Body of pancreas (tissue), 4 donors: ENCODE measurements around the gene BOD1. TPM values are rescaled to one million over a fixed set of nuclear protein-coding genes. Genes with fewer than 3 reads are reported as not detected.

ENCODE experiments used
- ATAC-seq: fragments of 150-250 bp; one replicate; pipeline ENCODE4 v1.9.1; 2016
- DNase-seq, 4 donors: peaks; one replicate each; pipeline ENCODE4 v3.0.0-alpha.2; 2019
- H3K27ac ChIP-seq, 4 donors: fragments of 200-600 bp; sonication (generic); 1 replicate in 3 of 4; 2 replicates in 1 of 4; pipeline versions ENCODE4 v1.5.1 to v1.6.1; 2016 to 2019; ENCODE audit warnings: mild to moderate bottlenecking in 1 of 4, mixed read lengths in 1 of 4, moderate library complexity in 1 of 4
- H3K27me3 ChIP-seq, 2 donors: fragments of 200-600 bp; sonication (generic); one replicate each; pipeline ENCODE4 v1.6.0; 2016; ENCODE audit warnings: mild to moderate bottlenecking in 1 of 2
- H3K36me3 ChIP-seq, 2 donors: fragments of 200-600 bp; sonication (generic); replicated peaks in 1 of 2; 2 replicates each; pipeline ENCODE4 v1.5.1; 2016; ENCODE audit warnings: low read depth in 2 of 2; ENCODE audit not compliant: insufficient read depth in 1 of 2
- H3K4me1 ChIP-seq: fragments of 200-600 bp; sonication (generic); one replicate; pipeline ENCODE4 v1.6.0; 2016
- H3K4me3 ChIP-seq, 2 donors: fragments of 200-600 bp; sonication (generic); 1 replicate in 1 of 2; 2 replicates in 1 of 2; pipeline ENCODE4 v1.5.1; 2016 to 2019
- H3K9me3 ChIP-seq, 3 donors: fragments of 200-600 bp; sonication (generic); 1 replicate in 2 of 3; 2 replicates in 1 of 3; pipeline ENCODE4 v1.5.1; 2016
- CTCF ChIP-seq, 7 experiments: fragments of 450-650 bp in 4 of 7; fragments of 200-600 bp in 3 of 7; sonication (generic) in 3 of 7; IDR thresholded peaks; one replicate each; pipeline ENCODE4 v1.5.1; 2016 to 2019; ENCODE audit warnings: antibody characterized with exemption in 7 of 7
- POLR2A ChIP-seq, 3 donors: fragments of 450-650 bp; IDR thresholded peaks; one replicate each; pipeline ENCODE4 v1.6.1; 2016; ENCODE audit warnings: antibody characterized with exemption in 3 of 3, mild to moderate bottlenecking in 2 of 3
- WGBS, 2 donors: methylation state at CpG; one replicate each; pipeline ENCODE4 v1.1.5; 2017; 5-methylcytosine and 5-hydroxymethylcytosine counted together
- intact Hi-C: fragments of 100-400 bp; cut with DNase I; formaldehyde crosslinking; loops from one replicate; pipeline ENCODE4 v1.15.1; 2023
- total RNA-seq, 2 donors: library from RNA; depleted of rRNA; stranded (reverse); fragments of >200 nt; gene quantifications; one replicate each; pipeline ENCODE4 v1.1.0, GENCODE V29; 2016

BOD1 gene
- total RNA-seq, 2 donors from 2014 or later, result 32.7 to 36.9 TPM

GRCh38 chr5:173623296-173623771, 6.9 kb upstream of the BOD1 start:
- Histone ChIP-seq H3K4me3 (no peak overlapping the region), H3K9me3 (no peaks in the 10 kb centered on the region), H3K27ac (no peak overlapping the region), H3K36me3 (no peaks in the 10 kb centered on the region), H3K27me3 (no peaks in the 10 kb centered on the region), H3K4me1 (no peaks in the 10 kb centered on the region)
- intact Hi-C loops, result loop anchor here (5.0 to 10.0 kb wide), 2 partner anchors 81 to 349 kb away; no protein-coding TSS in a partner anchor
- 73 to 78% methylated on average over 9 to 10 of the region's 10 CpGs for WGBS, 2 donors
- no peak for ATAC-seq
- TF ChIP-seq CTCF (IDR thresholded peaks at IDR 0.05) (no peak), POLR2A (IDR thresholded peaks at IDR 0.05) (no peak)
- no peak for DNase-seq

GRCh38 chr5:173622183-173623047, 6.0 kb upstream of the BOD1 start:
- Histone ChIP-seq H3K4me3 (no peak overlapping the region), H3K27ac (no peak overlapping the region), H3K36me3 (no peaks in the 10 kb centered on the region), H3K27me3 (no peaks in the 10 kb centered on the region), H3K4me1 (no peaks in the 10 kb centered on the region), H3K9me3 (no peaks in the 10 kb centered on the region)
- ATAC-seq (no peak), DNase-seq (no peak)
- intact Hi-C loops, result loop anchor here (5.0 to 10.0 kb wide), 2 partner anchors 82 to 350 kb away; no protein-coding TSS in a partner anchor
- TF ChIP-seq CTCF (IDR thresholded peaks at IDR 0.05), result no peak
- no peak for TF ChIP-seq POLR2A (IDR thresholded peaks at IDR 0.05)
- WGBS, 2 donors, result 82 to 86% methylated on average over 18 to 19 of the region's 19 CpGs

GRCh38 chr5:173620784-173621183, 4.3 kb upstream of the BOD1 start:
- intact Hi-C loops, result loop anchor here (5.0 to 10.0 kb wide), 2 partner anchors 84 to 352 kb away; no protein-coding TSS in a partner anchor
- TF ChIP-seq POLR2A (IDR thresholded peaks at IDR 0.05), result no peak
- no peak for TF ChIP-seq CTCF (IDR thresholded peaks at IDR 0.05)
- Histone ChIP-seq H3K9me3 (no peaks in the 10 kb centered on the region), H3K36me3 (no peaks in the 10 kb centered on the region), H3K4me1 (no peaks in the 10 kb centered on the region), H3K27me3 (no peaks in the 10 kb centered on the region), H3K27ac (no peak overlapping the region), H3K4me3 (no peak overlapping the region)
- ATAC-seq, result no peak
- no peak for DNase-seq
- WGBS, 2 donors, result 70 to 74% methylated on average over 3 of the region's 3 CpGs

- Histone ChIP-seq H3K36me3 (no peaks in the 10 kb centered on the region), H3K27me3 (no peaks in the 10 kb centered on the region), H3K9me3 (no peaks in the 10 kb centered on the region), H3K4me1 (peaks cover 16% of the 10 kb centered on the region), H3K4me3 (no peak overlapping the region), H3K27ac (no peak overlapping the region)
- TF ChIP-seq POLR2A (IDR thresholded peaks at IDR 0.05), result no peak
- TF ChIP-seq CTCF (IDR thresholded peaks at IDR 0.05), result peak; percentile 34 to 96 (median 91)
- ATAC-seq (no peak), DNase-seq (peak; percentile 56 to 72 (median 65))
- WGBS, 2 donors, result 2 to 6% methylated on average over 7 of the region's 7 CpGs
- intact Hi-C loops, result no loop called here
Observed at GRCh38 chr5:173618927-173619519, 2.6 kb upstream of the BOD1 start.
